NCI-H226 (cell line): ENCODE data around the gene NUDT1.

Experiments used
- DNase-seq: peaks from one replicate; pipeline ENCODE4 v3.0.0-alpha.2; 2015

NUDT1 gene

DNA sequence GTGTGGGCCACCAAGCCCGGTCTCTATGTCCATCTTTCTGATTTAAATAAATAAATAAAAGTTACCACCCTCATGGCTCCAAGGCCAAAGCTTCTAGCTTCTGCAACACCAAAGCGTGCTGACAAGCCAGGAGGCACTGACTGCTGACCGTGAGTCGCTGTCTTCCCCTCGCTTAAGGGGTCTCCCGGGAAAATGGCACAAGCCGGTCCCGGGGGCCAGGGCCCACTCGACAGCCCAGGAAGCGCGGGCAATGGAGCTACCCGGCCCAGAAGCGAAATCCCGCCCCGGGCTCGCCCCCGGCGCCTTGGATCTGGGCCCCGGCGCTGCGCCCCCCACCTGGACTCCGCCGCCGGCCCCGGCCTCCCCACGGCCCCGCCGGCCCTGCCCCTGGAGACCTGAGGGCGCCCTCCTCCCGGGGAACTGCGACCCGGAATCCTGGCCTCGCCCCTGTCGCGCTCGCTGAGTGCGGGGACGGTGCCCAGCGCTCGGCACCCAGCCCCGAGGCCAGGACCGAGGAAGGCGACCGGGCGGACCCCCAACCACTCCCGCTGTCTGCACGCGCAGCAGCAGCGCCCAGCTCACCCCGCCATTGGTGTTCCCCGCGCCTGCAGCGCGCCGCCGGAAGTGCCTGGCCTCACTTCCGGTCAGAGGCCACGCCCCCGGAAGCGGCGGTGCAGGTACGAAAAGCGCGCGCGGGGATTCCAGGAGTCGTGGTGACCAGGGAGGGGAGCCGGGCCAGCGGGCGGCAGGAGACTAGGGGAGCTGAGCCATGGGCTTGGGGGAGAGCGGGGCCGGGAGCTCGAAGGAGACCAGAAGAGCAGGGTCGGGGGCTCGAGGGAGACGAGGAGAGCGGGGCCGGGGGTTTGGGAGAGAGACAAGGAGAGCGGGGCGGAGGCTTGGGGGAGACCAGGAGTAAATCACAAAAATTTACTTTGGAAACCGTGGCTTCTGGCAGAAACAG is at the start of gene NUDT1, which contains the start of gene MRM2:
TSS of gene NUDT1 (plus strand) at position 647 of the 961 bp plus-strand sequence. CDS start 2,349 bp downstream, outside the sequence.
TSS of gene MRM2 (minus strand) at position 626 of the 961 bp plus-strand sequence. CDS start at position 590, 36 bp downstream.
- peak; percentile 92 for DNase-seq

DNA sequence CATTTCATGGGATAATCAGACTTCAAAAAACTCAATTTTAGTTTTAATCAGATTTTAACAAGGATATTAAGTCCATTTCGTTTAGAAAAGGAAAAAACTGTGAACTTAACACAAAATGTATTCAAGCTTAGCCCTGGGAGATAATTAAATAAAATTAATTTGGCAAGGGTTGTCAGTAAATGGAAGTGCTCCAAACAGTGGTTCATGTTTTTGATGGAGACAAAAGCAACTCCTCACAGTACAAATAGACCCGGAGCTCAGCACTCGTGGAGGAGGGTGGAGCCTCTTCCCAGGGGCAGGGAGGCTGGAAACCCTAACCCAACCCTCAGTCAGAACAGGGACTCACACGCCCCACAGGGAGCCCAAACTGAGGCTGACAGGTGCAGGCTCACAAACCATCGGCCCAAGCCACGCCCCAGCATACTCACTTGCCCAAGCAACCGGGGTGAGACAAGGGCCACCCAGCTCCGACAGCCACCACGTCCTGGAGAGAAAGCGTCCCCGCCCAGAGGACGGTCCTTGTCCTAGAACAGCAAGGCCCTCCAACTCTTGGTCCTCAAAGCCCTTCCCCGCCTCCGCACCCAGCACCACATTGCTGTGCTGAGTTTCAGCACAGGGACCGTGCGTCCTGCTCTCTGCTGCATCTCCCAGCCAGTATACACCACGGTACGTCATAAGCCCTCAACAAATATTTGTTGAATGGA is 49.0 kb upstream of the NUDT1 start:
- no peak for DNase-seq

DNA sequence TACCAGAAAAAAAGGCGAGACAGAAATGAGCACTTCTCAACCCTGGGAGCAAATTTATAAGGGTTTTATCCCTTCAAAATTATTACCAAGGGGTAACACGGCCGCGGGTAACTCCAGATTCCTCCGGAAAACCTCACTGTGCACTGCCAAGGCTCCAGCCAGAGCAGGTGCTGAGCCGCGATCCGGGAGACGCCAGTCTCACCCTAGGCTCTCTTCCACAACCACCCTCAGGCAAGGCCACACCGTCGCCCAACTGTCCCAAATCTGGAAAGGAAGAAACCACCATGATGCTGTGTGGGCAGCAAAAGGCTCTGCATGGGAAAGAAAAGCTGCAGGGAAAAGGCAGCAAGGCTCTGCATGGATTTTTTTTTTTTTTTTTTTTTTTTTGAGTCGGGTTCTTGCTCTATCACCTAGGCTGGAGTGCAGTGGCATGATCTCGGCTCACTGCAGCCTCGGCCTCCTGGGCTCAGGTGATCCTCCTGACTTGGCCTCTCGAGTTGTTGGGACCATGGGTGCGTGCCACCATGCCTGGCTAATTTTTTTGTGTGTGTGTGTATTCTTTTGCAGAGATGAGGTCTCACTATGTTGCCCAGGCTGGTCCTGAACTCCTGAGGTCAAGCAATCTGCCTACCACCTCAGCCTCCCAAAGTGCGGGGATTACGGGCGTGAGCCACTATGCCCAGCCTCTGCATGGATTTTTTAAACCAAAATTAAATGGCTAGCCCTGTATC is 48.3 kb upstream of the NUDT1 start:
- no peak for DNase-seq

- no peak for DNase-seq
Observed at GRCh38 chr7:2195400-2196246, 46.4 kb upstream of the NUDT1 start.

DNA sequence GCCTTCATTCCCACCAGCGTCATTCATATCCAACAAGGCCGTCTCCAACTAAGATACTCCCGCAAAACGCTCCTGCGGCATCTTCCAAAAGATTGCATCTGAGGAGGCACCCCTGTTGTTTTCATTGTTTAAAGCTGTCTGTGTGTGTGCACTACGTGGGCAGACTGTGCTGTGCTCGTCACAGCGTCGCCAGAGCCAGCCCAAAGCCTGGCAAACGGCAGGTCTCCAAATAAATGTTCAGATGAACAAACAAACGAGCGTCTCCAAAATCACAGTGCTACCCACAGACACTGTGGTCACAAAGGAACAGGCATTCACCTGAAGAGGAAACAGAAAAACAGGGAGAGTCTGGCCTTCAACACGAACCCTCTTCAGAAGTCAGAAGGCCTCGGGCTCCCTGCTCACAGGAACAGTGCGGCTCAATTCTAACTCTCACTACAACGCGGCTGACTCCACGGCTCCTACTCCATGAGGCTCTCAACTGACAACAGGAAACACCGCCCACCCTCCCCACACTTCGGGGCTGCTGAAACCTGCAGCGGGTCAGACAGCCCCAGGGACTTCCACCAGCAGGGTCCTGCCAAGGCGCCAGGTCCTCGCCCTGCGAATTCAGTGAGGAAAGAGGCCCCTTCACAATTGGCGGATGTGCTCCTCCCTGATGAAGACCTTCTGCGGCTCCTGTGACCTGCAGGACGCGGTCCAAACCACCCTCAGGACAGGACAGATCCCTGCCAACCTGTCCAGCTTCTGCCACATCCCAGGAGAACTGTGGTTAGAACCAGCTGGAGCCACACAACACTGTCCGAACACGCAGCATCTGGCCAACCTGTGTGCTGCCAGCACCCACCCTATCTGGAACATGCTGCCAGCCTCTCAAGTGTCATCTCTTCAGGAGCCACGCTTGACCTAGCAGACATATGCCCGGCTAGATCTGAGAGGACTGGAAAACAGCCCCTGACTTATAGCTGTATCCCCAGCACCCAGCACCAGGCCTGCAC is 45.3 kb upstream of the NUDT1 start:
- no peak for DNase-seq

DNA sequence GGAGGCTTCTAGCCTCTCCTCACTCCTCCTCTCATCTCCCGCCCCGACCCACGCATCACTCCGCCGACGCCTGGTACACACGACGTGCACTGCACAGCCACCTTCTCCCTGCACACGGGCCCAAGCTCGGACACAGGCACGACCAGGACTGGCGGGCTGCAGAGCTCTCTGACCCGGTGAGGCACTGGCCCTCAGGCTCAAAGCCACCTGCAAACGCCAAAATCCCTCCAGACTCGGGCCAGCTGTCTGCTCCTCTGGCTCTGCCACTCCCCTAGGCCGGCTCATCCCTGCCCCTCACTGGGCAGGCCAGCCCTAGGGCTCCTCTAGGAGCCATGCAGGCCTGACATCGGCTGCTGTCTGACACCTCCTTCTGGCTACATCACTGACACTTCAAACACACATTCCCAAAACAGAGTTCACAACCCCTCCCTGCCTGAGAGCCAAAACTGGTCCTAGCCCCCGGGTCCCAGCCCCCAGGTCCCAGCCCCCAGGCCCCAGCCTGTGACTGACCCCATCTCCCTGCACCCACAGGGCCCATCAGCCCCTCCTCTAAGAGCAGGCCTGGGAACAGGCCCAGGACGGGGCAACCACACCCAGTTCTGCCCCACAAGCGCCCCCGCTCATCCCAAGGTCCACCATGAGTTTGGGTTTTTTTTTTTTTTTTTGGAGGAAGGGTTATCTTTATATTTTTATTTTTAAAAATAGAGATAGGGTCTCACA is 44.4 kb upstream of the NUDT1 start:
- no peak for DNase-seq

GRCh38 chr7:2198206-2198605 is 43.8 kb upstream of the NUDT1 start:
- DNase-seq: no peak

DNA sequence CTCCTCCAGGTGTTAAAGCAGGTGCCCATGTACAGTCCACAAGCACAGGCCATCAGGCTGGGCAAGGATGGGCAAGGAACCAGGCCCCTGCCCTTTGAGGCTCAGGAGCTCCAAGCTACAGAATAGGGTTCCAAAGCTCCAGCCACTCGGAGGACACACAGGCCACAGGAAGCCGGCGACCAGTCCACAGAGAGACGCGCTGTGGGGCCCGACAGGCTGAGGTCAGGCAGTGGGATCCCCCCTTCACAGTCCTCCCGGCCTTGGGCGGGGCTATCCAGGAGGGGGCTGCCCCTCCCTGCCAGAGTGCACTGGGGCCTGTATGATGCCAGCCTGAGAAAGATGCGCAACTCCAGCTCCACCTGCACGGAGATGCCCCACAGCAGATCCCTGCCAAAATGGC is 43.3 kb upstream of the NUDT1 start:
- no peak for DNase-seq

GRCh38 chr7:2199528-2199927 is 42.5 kb upstream of the NUDT1 start:
- no peak for DNase-seq

GRCh38 chr7:2199956-2200583 is 42.0 kb upstream of the NUDT1 start:
- no peak for DNase-seq

DNA sequence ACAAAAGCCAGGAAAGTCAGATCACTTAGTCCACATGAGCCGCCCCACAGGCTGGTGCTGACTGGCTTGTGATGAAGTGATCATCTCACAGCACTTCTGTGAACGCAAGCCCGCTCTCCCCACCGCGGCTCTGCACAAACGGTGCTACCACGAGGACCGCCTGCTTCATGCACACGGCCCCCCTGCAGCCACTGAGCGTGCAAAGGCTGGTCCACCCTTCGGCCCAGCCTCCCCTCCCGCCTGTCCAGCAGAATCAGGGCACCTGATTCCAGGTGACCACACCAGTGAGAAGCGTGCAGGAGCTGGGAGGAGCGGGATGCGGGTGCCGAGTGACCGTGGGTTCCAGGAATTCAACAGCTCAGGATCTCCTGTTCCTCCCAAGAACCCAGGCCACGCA is 41.4 kb upstream of the NUDT1 start:
- DNase-seq: no peak

DNA sequence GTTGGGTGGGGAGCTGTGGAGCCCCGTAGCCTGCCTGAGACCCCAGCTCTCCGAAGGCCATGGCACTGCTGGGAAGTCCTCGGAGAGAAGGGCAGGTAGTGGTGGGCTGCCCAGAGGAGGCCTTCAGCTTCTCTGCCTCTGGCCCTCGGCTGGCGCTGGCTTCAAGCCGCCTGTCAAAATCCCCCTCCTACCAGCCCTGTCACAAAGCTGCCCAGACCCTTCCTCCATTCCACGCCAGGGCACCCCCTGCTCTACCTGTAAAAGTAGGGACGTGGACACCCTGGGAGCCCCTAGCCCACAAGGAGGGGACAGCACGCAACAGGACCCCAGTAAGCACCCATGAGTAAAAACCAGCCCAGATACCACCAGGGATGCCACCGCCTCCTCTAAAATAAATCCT is 40.9 kb upstream of the NUDT1 start:
- DNase-seq: no peak

DNA sequence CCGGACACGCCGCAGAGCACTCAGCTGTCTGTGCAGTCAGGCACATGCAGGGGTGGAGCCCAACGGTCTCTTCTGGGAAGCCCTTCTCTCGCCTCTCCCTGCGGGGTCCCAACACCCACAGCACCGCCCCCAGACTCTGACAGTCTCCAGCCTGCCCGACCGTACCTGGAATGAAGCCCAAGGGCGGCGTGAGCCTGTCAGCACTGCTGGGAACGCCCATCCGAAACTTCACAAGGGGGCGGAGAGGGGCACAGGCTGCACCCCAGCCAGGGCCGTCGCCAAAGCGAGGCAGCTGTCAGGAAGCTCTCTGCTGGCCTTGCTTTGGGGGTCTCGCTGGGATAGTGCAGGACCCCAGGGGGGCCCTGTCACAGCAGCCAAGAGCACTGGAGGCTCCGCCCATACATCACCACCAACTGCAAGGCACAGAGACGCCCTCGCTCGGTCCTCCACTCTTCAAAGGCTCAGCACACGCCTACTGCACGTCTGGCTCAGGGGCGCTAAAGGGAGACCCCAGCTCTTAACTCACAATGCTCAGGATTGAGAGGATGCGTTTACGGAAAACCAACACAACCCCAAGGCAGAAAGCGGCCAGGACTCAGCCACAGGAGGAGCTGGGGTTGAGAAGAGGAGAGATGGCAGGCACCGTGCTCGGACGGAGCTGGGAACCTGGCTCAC is 40.2 kb upstream of the NUDT1 start:
- no peak for DNase-seq

GRCh38 chr7:2202361-2202761 is 39.7 kb upstream of the NUDT1 start:
- no peak for DNase-seq

GRCh38 chr7:2202901-2203765 is 38.9 kb upstream of the NUDT1 start:
- no peak for DNase-seq

DNA sequence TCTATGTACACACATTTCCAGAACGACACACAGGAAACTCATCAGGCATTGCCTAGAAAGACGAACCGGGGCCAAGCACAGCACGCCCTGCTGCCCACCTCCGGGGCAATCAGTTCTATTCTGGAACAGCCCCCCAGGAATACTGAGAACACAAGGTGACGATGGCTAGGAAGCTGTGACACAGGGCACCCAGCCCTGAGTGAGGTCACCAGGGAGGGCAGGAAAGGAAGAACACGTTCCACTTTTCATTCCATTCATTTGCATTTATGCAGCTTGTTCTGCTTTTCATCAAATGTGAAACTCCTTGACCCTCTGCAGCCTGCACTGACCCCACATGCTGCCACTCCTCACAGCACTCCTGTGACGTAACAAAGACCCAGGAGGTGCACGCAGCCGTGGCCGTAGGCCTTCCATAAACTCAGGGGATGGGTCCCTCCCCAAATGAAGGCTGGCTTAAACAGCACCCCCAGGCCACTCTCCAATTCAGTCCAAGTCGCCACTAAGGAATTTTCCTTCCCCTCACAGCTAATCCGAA is 38.2 kb upstream of the NUDT1 start:
- no peak for DNase-seq

DNA sequence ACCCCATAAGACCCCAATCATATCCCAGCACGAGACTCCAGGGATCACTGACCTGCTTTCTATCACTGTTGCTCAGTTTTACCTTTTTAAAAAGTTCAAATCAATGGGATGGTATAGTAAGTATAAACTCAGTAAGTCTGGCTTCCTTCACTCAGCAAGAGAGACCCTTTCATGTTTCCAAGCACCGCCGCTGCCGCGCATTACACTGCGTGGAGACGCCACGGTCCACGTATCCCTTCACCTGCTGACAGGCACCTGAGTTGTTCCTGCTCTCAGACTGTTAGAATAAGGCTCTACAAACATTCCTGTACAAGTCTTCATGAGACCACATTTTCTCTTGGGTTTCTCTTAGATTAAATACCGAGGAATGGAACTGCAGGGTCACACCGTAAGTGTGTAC is 37.6 kb upstream of the NUDT1 start:
- no peak for DNase-seq
